Occipital lobe (tissue), 2 donors: ENCODE data around the gene NF1. TPM values are rescaled to one million over a fixed set of nuclear protein-coding genes. Genes with fewer than 3 reads are reported as not detected.
A peak's percentile ranks its signal among the peaks of the same experiment; 100 is the strongest.

Experiments used
- DNase-seq: peaks from one replicate; lab custom pipeline; 2025; lab: John Stamatoyannopoulos, UW
- total RNA-seq: library from RNA; depleted of rRNA; stranded (reverse); fragments of >200 nt; gene quantifications from one replicate; pipeline ENCODE4 v1.2.3, GENCODE V29; 2014

The NF1 gene
- total RNA-seq, 1 donor from 2014 or later = 107 TPM

GRCh38 chr17:31401456-31402254 lies 306.9 kb downstream of the NF1 start:
- DNase-seq = no peak

GRCh38 chr17:31404028-31404949 lies 309.5 kb downstream of the NF1 start:
- no peak for DNase-seq

- no peak for DNase-seq
Measured at GRCh38 chr17:31405890-31406371, 311.2 kb downstream of the NF1 start.

DNA sequence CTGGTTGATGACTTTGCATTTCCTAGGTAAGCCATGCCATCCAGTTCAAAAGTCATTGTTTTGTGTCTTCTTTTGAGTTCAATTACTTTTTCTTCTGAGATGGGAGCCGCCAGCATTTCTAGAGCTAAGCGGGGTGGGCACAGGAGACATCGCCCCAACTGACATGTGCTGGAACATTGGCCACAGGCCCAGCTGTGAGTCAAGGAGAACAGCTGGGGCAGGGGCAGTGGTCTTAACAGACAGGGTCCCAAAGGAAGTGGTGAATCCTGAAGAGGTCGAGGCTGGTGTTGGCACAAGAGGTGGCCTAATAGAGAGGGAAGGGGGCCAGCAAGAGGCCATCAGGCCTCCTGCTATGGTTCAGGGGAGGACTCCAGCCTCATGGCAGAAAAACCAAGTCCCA lies 313.8 kb downstream of the NF1 start:
- DNase-seq = no peak

GRCh38 chr17:31411707-31412285 lies 317.0 kb downstream of the NF1 start:
- no peak for DNase-seq

DNA sequence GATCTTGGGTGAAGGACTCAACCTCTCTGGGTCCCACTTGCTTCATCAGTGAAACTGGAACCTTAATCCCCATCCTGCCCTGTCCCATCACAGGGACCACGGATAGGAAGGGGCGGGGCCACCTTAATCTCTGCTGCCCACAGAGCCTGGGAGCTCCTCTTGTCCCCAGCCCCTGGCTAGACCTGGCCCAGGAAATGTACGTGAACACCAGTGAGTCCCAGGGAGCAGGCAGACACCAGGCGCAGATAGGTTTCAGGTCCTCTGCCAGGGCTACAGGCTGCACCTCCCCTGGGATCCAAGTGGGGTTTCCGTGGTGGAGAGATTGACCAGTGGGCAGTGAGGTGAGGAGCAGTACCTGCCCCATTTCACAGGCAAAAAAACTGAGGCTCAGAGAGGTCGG lies 317.7 kb downstream of the NF1 start:
- DNase-seq = no peak

DNA sequence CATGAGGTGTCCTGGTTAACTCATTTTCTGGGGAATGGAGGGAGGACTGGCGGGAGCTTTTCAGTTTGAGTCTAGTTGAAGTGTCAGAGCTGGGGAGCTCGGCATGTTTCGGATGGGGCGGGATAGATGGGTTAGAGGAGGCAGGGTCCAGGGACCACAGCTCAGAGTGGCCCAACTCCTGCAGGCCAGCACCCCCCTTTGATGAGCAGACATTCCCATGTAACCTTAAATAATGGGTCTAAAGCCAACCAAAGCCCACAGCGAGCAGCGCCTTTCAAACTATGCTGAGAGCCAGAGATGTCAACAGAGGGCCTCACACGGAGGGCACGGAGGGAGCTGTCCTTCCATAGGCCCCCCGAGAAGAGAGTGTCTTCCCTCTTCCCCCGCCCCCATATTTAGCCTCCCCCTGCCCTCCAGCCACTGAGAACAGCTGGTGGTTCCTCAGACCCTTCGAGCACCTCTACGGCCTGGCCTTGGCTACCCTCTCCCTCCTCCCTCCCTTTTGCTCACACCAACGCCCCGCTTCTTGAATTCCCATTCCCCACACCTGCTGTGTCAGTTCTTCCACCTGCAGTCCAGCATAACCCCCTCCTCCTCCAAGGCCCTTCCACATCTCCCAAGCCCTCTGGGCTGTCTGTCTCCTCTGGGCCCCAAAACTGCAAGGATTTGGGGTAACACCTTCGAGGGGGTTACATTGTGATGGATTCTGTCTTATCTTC lies 318.5 kb downstream of the NF1 start:
- no peak for DNase-seq

DNA sequence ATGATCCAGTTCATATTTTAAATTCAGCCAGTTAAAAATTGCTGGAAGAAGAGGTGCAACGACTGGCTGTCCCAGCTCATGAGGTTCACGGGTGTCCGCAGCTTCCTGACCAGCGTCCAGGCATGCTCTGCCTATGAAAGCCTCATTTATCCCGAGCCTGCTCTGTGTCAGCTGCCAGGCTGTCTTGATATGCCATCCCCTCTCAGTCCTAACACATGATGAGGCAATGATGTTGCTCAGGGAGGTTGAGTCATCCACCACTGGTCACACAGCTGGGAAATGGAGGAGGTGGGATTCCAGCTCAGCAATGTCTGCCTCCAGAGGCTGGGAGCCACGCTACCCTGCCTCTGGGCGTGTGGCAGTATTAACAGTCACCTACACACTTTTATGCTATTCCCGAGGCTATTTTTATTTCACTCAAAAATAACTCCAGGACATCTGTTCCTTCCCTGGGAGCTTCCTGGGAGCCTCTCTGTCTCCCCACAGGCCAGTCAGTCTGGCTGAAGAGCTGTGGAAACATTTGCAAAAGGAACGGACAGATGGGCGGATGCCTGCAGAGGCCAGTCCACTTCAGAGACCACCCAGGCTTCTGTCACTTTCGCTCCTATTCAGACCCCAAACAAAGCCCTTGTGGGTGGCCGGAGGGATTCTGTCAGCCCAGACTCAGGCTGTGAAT lies 319.2 kb downstream of the NF1 start:
- DNase-seq = peak; percentile 72

- DNase-seq = no peak
Measured at GRCh38 chr17:31414550-31414918, 319.8 kb downstream of the NF1 start.

DNA sequence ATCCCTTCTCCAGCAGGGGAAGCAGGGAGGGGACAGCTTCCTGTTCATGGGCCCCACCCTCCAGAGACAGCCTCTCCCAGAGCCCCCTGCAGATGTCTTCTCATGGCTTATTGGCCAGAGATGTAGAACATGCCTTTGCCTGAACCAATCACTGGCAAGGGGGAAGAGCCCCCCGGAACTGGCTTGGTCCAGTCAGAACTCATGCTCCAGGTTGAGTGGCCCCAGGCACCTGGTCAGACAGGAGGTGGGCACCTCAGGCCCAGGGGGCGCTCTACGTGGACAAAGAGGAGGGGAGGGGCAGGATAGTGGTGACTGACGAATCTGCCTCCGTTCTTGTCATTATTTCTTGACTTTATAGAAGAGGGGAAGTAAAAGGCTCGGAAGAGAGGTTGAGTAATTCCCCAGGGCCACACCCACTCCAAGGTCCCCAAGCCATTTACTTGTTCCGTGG lies 320.3 kb downstream of the NF1 start:
- no peak for DNase-seq

GRCh38 chr17:31415640-31416502 lies 321.1 kb downstream of the NF1 start:
- no peak for DNase-seq

DNA sequence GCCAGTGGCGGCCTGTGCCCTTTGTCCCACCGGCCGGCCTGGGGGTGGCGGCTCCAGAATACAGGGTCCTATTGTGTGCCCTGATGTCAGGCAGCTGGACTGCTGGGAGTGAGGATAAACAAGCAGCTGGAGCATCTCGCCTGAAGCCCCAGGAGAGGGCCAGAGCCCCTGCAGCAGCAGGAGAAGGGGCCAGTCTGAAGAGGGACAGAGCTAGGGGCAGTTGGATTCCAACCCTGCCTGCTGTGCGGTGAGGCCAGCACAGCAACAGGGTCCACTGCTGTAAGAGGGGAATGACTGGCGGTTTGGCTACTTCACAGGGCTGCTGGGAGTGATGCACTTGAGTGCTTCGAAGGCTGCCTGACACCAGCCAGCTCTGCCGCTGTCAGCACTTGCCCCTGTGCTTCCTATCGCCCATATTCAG lies 321.7 kb downstream of the NF1 start:
- DNase-seq = peak; percentile 80

DNA sequence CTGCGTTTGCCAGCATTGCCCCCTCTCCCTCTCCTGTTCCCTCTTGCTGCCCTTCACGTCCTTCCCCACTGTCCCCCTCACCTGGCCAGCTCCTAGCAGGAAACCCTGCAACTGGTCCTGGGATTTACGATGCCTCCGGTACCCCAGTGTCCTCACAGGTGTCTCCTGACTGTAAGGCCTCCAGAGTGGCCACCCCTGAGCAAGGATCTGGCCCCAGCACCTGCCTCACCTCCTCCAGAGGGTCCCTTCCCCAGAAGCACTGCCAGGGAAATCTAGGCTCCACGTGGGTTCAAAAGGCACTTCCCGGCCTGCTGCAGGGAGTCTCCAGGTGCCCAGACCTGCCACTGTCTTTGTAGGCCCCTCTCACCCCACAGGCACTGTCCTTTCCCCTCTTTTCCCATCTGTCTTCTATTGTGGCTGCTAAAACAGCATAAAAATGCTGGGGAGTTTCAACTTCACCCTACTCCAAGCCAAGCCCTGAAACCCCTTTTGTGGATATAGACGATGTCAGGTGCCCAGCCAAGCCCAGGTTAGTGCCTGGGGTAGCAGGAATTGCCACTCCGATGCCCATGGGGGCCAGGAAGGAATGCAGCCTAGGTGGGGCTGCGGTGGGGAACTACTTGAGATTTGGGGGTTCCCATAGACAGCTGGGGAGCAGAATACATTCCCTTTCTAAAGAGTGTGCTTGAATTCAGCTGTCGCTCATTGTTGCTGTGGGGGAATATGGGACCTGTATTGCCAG lies 322.4 kb downstream of the NF1 start:
- DNase-seq = no peak

DNA sequence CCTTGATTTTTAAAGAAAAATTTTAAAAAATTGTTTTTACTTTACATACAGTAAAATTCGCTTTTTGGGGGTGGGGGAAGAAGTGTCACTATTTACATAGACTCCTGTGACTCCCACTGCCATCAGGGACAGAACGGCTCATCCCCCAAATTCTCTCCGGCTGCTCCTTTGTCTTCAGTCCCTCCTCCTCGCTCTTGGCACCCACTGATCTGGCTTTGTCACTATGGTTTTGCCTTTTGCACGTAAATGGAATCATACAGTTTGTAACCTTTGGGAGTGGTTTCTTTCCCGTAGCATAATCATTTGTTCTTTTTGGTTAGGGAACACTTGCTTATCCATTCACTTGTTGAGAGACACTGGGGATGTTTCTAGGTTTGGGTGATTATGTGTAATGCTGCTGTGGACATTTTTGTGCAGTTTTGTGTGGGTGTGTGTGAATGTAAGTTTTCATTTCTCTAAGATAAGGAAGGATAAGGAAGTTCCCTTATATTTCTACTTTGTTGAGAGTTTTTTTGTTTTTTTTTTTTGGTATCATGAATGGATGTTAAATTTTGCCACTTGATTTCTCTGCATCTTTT lies 324.1 kb downstream of the NF1 start:
- DNase-seq = no peak

DNA sequence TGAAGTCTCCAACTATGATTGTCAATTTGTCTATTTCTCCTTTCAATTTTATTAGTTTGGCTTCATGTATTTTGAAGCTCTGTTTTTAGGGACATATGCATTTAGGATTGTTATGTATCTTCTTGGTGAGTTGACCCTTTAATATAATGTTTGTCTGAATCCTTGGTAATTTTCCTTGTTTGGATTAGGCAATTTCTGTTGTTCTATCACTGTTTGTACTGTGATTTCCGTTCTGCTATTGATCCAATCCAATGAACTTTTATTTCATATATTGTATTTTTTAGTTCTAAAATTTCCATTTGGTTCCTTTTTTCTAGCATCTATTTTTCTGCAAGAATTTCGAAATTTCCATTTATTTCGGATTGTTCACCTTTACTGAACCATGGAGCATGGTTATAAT lies 327.7 kb downstream of the NF1 start:
- no peak for DNase-seq

DNA sequence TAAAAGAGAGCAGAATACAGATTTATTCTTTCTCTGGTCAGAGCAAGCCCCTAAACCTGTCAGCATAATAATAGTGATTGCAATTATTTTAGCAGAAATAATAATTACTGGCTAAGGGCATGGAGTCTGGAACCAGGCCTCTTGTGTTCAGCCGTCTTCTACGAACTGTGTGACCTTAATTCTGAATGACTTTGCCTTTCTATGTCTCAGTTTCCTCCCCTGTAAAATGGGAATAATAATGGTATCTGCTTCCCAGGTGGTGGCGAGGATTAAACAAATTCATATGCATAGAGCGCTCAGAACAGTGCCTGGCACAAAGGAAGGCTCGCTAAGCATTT lies 330.1 kb downstream of the NF1 start:
- no peak for DNase-seq

- DNase-seq = peak; percentile 19
Measured at GRCh38 chr17:31425282-31426040, 330.7 kb downstream of the NF1 start.
